Neutrophil (primary cell): ENCODE measurements around the gene CACNA1D.

ENCODE experiments used
- H3K27ac ChIP-seq: fragments of 200-600 bp; sonication (generic); 2 replicates; pipeline ENCODE4 v1.5.1; 2016; ENCODE audit warnings: mild to moderate bottlenecking, moderate library complexity
- H3K27me3 ChIP-seq: fragments of 200-600 bp; sonication (generic); 2 replicates; pipeline ENCODE4 v1.6.0; 2016; ENCODE audit warnings: mild to moderate bottlenecking
- H3K36me3 ChIP-seq: fragments of 200-600 bp; sonication (generic); 2 replicates; pipeline ENCODE4 v1.5.1; 2017
- H3K4me1 ChIP-seq, 2 experiments: fragments of 200-600 bp in 1 of 2; sonication (generic) in 1 of 2; 1 replicate in 1 of 2; 2 replicates in 1 of 2; pipeline versions ENCODE4 v1.5.1 to v1.6.1; 2013 to 2016; ENCODE audit warnings: low read depth in 1 of 2, low read length in 1 of 2, mild to moderate bottlenecking in 1 of 2, moderate library complexity in 1 of 2; ENCODE audit not compliant: control insufficient read depth in 1 of 2, insufficient read depth in 1 of 2
- H3K4me3 ChIP-seq, 2 experiments: fragments of 200-600 bp in 1 of 2; sonication (generic) in 1 of 2; 1 replicate in 1 of 2; 2 replicates in 1 of 2; pipeline ENCODE4 v1.5.1; 2013 to 2016; ENCODE audit warnings: low read depth in 1 of 2, low read length in 1 of 2, mild to moderate bottlenecking in 1 of 2, moderate library complexity in 1 of 2
- H3K9me3 ChIP-seq: fragments of 200-600 bp; sonication (generic); 2 replicates; pipeline ENCODE4 v1.5.1; 2016
- CTCF ChIP-seq: fragments of 200-600 bp; sonication (generic); IDR thresholded peaks from 2 replicates; pipeline ENCODE4 v1.5.1; 2016; ENCODE audit warnings: antibody characterized with exemption

CACNA1D gene

DNA sequence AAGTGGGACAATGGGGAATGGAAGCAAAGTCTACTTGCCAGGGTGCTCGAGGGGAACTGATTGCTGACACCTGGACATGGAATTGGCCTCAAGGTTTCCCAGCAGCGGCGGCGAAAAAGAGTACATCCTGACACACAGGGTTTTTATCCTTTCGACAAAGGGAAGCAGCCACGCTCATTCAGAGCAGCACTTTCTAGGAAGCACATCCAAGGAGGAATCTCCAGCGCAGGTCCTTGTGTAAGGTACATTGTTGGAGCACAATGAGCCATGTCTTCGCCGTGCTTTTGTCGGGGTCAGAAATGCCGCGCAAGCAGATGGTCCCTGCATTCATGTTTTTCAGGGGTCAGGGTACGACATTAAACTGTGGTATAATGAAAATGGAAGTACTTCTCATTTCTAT lies 16.8 kb downstream of the CACNA1D start:
- Histone ChIP-seq H3K27me3 (peaks cover 62% of the 10 kb centered on the region), H3K4me1 (no peaks in the 10 kb centered on the region), H3K9me3 (no peaks in the 10 kb centered on the region), H3K4me3 (no peak overlapping the region), H3K27ac (no peak overlapping the region), H3K36me3 (no peaks in the 10 kb centered on the region)
- no peak for TF ChIP-seq CTCF

- Histone ChIP-seq H3K27me3 (peaks cover 40% of the 10 kb centered on the region), H3K9me3 (no peaks in the 10 kb centered on the region)
- TF ChIP-seq CTCF, result no peak
Measured at GRCh38 chr3:53513556-53514190, 19.3 kb downstream of the CACNA1D start.

DNA sequence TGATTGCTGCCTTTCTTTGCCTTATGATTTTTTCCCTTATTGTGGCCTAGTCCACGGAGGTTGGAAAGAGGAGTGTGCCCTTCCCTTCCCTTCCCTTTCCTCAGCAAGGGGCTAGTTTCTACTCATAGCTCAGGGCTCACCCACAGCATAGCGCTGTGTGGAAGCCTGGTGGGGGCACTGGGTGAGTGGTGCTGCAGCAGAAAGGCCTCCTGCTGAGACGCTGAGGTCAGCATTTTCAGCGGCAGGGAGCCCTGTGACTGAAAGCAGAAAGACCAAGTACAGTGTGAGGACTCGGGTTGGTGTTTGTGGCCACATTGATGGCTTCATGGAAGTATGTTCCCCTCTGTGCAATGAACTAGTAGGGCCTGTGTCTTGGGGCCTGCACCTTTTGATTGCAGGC lies 21.9 kb downstream of the CACNA1D start:
- Histone ChIP-seq H3K4me3 (no peak overlapping the region), H3K27me3 (peaks cover 13% of the 10 kb centered on the region), H3K4me1 (peaks cover 4 to 12% of the 10 kb centered on the region in 2 experiments), H3K36me3 (no peaks in the 10 kb centered on the region), H3K27ac (no peak overlapping the region), H3K9me3 (no peaks in the 10 kb centered on the region)
- no peak for TF ChIP-seq CTCF

More at GRCh38 chr3:53513556-53514190, 19.3 kb downstream of the CACNA1D start:
- Histone ChIP-seq H3K4me3 (no peak overlapping the region), H3K4me1 (peaks cover 0 to 8% of the 10 kb centered on the region in 2 experiments), H3K36me3 (no peaks in the 10 kb centered on the region), H3K27ac (no peak overlapping the region)

GRCh38 chr3:53518495-53518981 lies 24.1 kb downstream of the CACNA1D start:
- peaks cover 4 to 12% of the 10 kb centered on the region in 2 experiments for H3K4me1 ChIP-seq
- H3K27ac ChIP-seq, result no peak overlapping the region

GRCh38 chr3:53519065-53519709 lies 24.8 kb downstream of the CACNA1D start:
- Histone ChIP-seq H3K27me3 (peaks cover 10% of the 10 kb centered on the region), H3K27ac (no peak overlapping the region), H3K4me1 (peaks cover 4 to 12% of the 10 kb centered on the region in 2 experiments), H3K4me3 (no peak overlapping the region), H3K36me3 (no peaks in the 10 kb centered on the region), H3K9me3 (no peaks in the 10 kb centered on the region)
- no peak for TF ChIP-seq CTCF

More at GRCh38 chr3:53518495-53518981, 24.1 kb downstream of the CACNA1D start:
- Histone ChIP-seq H3K36me3 (no peaks in the 10 kb centered on the region), H3K4me3 (no peak overlapping the region), H3K27me3 (peaks cover 4% of the 10 kb centered on the region), H3K9me3 (no peaks in the 10 kb centered on the region)
- TF ChIP-seq CTCF, result no peak
